GM12864 (cell line): ENCODE measurements around the gene SCART1.
"Not testable (repeated sequence)": the region's sequence is repeated elsewhere in the genome, so short reads cannot be mapped to it uniquely, and the experiment has no call there.

Source experiments
- DNase-seq: peaks from one replicate; pipeline ENCODE4 v3.0.0-alpha.2; 2011; ENCODE audit warnings: low read depth
- H3K4me3 ChIP-seq: 2 replicates; pipeline ENCODE4 v1.5.1; 2011; ENCODE audit warnings: mild to moderate bottlenecking, low read depth, low read length, control low read depth
- CTCF ChIP-seq: IDR thresholded peaks from 2 replicates; pipeline ENCODE4 v1.5.1; 2011; ENCODE audit warnings: low read depth, mild to moderate bottlenecking, moderate library complexity, low read length, control low read depth, inconsistent platforms; ENCODE audit errors: missing control alignments

SCART1 gene

DNA sequence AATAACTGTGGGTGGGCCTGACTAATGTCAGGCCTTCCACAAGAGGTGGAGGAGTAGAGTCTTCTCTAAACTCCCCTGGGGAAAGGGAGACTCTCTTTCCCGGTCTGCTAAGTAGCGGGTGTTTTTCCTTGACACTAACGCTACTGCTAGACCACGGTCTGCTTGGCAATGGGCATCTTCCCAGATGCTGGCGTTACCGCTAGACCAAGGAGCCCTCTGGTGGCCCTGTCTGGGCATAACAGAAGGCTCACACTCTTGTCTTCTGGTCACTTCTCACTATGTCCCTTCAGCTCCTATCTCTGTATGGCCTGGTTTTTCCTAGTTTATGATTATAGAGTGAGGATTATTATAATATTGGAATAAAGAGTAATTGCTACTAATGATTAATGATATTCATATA is 43.6 kb downstream of the SCART1 start:
- not testable (repeated sequence) for H3K4me3 ChIP-seq, DNase-seq
- TF ChIP-seq CTCF: peak; percentile 44

DNA sequence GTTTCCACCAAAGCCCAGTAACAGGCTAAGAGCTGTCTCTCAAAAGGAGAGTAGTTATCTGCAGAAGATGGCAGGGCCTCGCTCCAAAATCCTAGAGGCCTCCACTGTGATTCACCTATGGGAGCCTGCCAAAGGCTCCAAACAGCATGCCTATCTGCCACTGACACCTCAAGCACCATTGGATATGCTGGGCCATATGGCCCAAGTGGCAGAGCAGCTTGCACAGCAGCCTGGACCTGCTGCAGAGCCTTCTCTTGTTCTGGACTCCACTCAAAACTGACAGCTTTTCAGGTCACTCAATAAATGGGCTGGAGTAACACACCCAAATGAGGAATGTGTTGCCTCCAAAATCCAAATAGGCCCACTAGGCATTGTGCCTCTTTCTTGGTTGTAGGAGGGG is 45.4 kb downstream of the SCART1 start:
- H3K4me3 ChIP-seq, DNase-seq: not testable (repeated sequence)

- H3K4me3 ChIP-seq, DNase-seq: not testable (repeated sequence)
Observed at GRCh38 chr10:133500897-133501296, 47.2 kb downstream of the SCART1 start.

DNA sequence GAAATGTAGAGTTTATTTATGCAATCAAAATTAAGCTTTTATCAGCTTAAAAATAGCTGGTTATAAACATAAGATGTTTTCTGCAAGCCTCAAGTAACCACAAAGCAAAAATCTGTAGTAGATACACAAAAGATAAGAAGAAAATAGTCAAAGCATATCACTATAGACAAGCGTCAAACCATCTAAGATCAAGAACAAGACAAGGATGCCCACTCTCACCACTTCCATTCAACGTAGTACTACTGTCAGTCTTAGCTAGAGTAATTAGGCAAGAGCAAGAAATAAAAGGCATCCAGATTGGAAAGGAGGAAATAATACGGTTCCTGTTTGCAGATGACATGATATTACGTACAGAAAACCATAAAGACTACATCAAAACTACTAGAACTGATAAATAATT is 56.0 kb downstream of the SCART1 start:
- TF ChIP-seq CTCF: no peak

DNA sequence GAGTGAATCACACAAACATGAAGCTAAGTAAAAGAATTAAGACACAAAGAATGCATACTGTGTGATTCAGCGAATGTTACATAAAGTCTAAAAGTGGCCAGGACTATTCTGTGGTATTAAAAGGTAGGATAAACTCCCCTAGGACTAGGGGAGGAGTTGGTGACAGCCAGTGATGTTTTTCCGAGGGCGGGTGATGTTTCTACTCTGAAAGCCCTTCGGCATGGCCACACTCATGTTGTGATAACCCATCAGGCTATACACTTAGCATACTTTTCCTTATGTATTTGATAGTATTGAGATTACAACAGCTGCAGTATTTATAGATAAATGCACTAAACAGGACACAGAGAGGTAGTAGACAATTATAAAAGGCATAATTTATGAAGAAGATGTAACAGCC is 57.7 kb downstream of the SCART1 start:
- no peak for TF ChIP-seq CTCF
- no peak overlapping the region for H3K4me3 ChIP-seq
- DNase-seq: no peak

More for the DNA sequence above, 56.0 kb downstream of the SCART1 start:
- H3K4me3 ChIP-seq: no peak overlapping the region
- no peak for DNase-seq

DNA sequence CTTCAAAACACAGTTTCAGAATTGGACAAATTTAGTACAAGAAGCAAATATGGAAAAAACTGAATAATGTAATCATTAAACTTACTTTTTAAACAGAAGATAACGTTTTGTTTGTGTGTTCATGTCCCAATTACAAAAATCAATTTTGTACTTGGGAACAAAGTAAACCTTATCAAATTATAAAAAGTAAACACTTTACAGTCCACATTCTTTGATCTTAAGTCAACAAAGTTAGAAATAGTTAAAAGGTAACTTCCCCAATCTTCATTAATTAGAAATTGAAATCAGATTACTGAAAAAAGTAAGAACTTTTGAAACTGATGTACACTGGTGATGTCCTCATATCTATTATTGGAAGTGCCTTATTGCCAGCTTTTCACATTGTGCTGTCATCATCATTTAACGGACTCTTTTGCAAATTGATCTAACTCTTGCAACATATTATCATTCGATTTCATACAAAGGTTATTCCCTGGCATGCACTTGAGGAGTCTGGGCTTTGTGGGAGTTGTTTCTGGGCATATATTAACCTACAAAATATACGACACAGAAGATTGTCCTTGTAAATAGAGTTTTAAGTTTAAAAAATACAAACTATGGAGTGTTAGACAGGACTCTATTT is 58.3 kb downstream of the SCART1 start:
- no peak for DNase-seq
- no peak for TF ChIP-seq CTCF
- H3K4me3 ChIP-seq: no peak overlapping the region

DNA sequence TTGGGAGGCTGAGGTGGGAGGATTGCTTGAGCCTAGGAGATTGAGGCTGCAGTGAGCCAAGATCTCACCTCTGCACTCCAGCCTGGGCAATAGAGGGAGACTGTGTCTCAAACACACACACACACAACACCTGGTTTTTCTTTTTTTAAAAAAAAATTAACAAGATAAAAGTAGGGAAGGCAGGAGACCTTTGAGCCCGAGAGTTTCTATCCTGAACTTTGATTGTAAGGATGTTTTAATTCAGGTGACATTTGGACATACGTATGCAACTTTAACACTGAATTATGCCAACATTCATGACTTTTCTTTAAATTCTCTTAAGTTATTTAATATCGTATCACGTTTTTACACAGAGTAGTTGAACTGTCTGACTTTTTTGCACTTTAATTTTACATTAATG is 61.7 kb downstream of the SCART1 start:
- H3K4me3 ChIP-seq: no peak overlapping the region
- no peak for TF ChIP-seq CTCF
- no peak for DNase-seq

DNA sequence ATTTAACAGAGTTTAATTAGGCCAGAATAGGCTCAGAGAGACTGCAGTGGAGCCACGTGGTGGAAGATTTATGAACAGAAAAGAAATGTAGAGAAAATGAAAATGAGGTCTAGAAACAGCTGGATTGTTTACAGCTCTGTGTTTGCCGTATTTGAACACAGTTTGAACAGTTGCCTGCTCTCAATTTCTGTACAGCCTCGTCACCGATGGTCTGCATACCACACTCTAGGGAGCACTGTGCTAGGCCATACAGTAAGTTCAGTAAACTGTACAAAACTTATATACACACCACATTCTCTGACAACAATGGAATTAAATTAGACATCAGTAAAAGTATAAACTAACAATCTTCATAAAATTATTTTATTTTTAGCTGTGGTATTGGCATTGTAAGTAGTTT is 62.3 kb downstream of the SCART1 start:
- H3K4me3 ChIP-seq: no peak overlapping the region
- no peak for TF ChIP-seq CTCF

DNA sequence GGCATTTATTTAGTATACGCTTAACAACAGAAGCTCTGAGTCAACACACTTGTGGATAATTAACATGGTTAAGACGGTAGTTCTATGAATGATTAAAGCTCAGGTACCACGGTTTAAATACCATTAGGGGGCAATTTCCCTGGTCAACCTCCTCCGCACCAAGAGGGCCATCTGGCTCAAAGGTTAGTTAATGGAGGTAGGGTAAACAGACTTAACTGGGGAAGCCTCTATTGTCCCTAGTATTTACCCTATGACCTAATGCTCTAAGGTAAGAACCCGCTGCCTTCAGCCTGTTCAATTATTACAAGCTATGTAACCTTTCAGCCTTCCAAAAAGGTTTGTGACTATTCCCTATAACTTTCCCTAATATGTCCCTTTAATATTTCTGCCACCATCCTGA is 64.8 kb downstream of the SCART1 start:
- H3K4me3 ChIP-seq, DNase-seq: not testable (repeated sequence)

More for the DNA sequence above, 62.3 kb downstream of the SCART1 start:
- no peak for DNase-seq
